A673 (cell line): ENCODE results near the gene RPN1.

Experiments used
- CTCF ChIP-seq: fragments of 300-800, 200-600 bp; sonication (generic); conservative IDR thresholded peaks from 2 replicates; pipeline ENCODE4 v1.5.1; 2017; ENCODE audit warnings: low read depth, mild to moderate bottlenecking, antibody characterized with exemption, low read length, moderate library complexity, mixed read lengths
- EZH2 ChIP-seq: fragments of 200-600 bp; sonication (generic); IDR thresholded peaks from 2 replicates; pipeline ENCODE4 v1.6.1; 2017; ENCODE audit warnings: borderline replicate concordance, low read depth, mild to moderate bottlenecking, mixed read lengths, antibody characterized with exemption, low read length; ENCODE audit not compliant: poor library complexity, severe bottlenecking

DNA sequence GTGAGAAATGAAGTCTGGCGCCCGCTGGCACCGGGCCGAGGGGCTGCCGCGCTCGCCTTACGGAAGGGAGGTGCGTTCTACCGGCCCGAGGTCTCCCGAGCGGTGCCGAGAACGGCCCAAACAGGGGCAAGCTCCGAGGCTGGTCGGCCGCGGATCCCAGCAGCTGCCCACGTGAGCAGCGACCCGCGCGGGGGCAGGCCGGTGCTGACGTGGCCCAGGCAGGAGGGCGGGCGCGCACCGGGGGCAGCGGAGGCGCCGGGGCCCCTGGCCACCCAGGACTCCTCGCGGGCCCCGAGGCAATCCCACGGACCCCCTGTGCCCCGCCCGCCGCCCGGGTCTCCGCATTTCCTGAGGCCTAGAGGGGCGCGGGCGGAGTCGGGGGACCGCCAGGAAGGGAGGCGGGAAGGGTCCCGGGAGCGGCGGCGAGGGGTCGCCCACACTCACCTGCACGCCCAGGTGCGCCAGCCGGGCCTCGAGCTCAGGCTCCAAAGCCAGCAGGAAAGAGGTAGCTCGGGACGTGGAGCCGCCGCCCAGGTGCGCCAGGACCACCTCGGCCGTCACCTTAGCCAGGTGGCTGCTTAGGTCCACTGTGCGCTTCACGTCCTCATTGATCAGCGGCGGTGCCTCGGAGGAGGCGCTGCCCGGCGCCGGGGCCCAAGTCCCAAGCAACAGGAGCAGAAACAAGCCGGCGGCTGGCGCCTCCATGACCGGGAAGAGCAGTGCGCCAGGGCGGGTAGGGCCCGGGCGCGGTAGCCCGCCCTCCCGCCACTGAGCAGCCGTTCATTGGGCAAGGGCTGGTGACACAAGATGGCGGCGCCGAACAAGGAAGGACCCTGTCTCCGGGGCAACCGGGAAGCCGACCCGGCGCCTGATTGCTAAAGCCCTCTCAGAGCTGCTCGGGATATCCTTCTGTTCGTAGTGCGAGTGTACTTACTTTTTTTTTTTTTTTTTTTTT, at the start of gene RPN1:
- TF ChIP-seq CTCF (no peak), EZH2 (no peak)
